Liver (tissue), 9 donors: ENCODE measurements around the gene ASIC2. TPM values are rescaled to one million over a fixed set of nuclear protein-coding genes. Genes with fewer than 3 reads are reported as not detected.

Experiments used
- DNase-seq: peaks from one replicate; pipeline ENCODE4 v3.0.0-alpha.2; 2017; ENCODE audit warnings: low spot score
- H3K27ac ChIP-seq, 2 donors: one replicate each; pipeline ENCODE4 v1.7.0; 2013; ENCODE audit warnings: inconsistent platforms in 2 of 2, low read length in 2 of 2, control low read depth in 1 of 2, low read depth in 1 of 2, mild to moderate bottlenecking in 1 of 2
- H3K27me3 ChIP-seq, 4 donors: one replicate each; pipeline versions ENCODE4 v1.6.1 to v1.7.0; 2013; ENCODE audit warnings: low read length in 3 of 4, inconsistent platforms in 1 of 4, mild to moderate bottlenecking in 1 of 4, moderate library complexity in 1 of 4; ENCODE audit not compliant: control insufficient read depth in 4 of 4, insufficient read depth in 4 of 4
- H3K36me3 ChIP-seq, 4 donors: one replicate each; pipeline versions ENCODE4 v1.6.1 to v1.7.0; 2013; ENCODE audit warnings: low read length in 3 of 4, mild to moderate bottlenecking in 3 of 4, low read depth in 1 of 4, moderate library complexity in 1 of 4; ENCODE audit not compliant: control insufficient read depth in 4 of 4, insufficient read depth in 3 of 4
- H3K4me1 ChIP-seq, 4 donors: one replicate each; pipeline versions ENCODE4 v1.6.1 to v1.7.0; 2013; ENCODE audit warnings: low read length in 3 of 4, mild to moderate bottlenecking in 3 of 4, moderate library complexity in 1 of 4; ENCODE audit not compliant: control insufficient read depth in 4 of 4, insufficient read depth in 4 of 4
- H3K4me3 ChIP-seq, 3 donors: one replicate each; pipeline versions ENCODE4 v1.6.1 to v1.7.0; 2013; ENCODE audit warnings: low read length in 3 of 3, control low read depth in 1 of 3, low read depth in 1 of 3, mild to moderate bottlenecking in 1 of 3
- H3K9ac ChIP-seq, 2 donors: one replicate each; pipeline ENCODE4 v1.7.0; 2013; ENCODE audit warnings: low read length in 2 of 2, mild to moderate bottlenecking in 2 of 2, moderate library complexity in 2 of 2, control low read depth in 1 of 2, low read depth in 1 of 2
- H3K9me3 ChIP-seq, 4 donors: one replicate each; pipeline versions ENCODE4 v1.6.1 to v1.7.0; 2013; ENCODE audit warnings: low read length in 3 of 4; ENCODE audit not compliant: control insufficient read depth in 4 of 4
- EGR1 ChIP-seq, 2 donors: IDR thresholded peaks; 2 replicates each; pipeline ENCODE4 v1.6.1; 2016 to 2018; ENCODE audit warnings: antibody characterized with exemption in 2 of 2, low read depth in 2 of 2
- FOXA1 ChIP-seq: IDR thresholded peaks from 2 replicates; pipeline ENCODE4 v1.6.1; 2016; ENCODE audit warnings: antibody characterized with exemption
- FOXA2 ChIP-seq: IDR thresholded peaks from 2 replicates; pipeline ENCODE4 v1.6.1; 2016; ENCODE audit warnings: antibody characterized with exemption
- GABPA ChIP-seq, 2 donors: IDR thresholded peaks in 1 of 2; conservative IDR thresholded peaks in 1 of 2; 2 replicates each; pipeline ENCODE4 v1.6.1; 2016; ENCODE audit warnings: antibody characterized with exemption in 2 of 2, mild to moderate bottlenecking in 1 of 2, moderate library complexity in 1 of 2
- HNF4A ChIP-seq, 2 donors: conservative IDR thresholded peaks; 2 replicates each; pipeline ENCODE4 v1.6.1; 2016; ENCODE audit warnings: antibody characterized with exemption in 2 of 2, mild to moderate bottlenecking in 2 of 2
- HNF4G ChIP-seq: IDR thresholded peaks from 2 replicates; pipeline ENCODE4 v1.6.1; 2016; ENCODE audit warnings: antibody characterized with exemption
- JUND ChIP-seq, 2 donors: IDR thresholded peaks; 2 replicates each; pipeline ENCODE4 v1.6.1; 2016; ENCODE audit warnings: antibody characterized with exemption in 2 of 2
- NR2F2 ChIP-seq: IDR thresholded peaks from 2 replicates; pipeline ENCODE4 v1.6.1; 2016; ENCODE audit warnings: antibody characterized with exemption
- RAD21 ChIP-seq, 2 donors: IDR thresholded peaks; 2 replicates each; pipeline ENCODE4 v1.6.1; 2016; ENCODE audit warnings: antibody characterized with exemption in 2 of 2, mild to moderate bottlenecking in 2 of 2
- RXRA ChIP-seq, 2 donors: IDR thresholded peaks; 2 replicates each; pipeline ENCODE4 v1.6.1; 2017 to 2018; ENCODE audit warnings: antibody characterized with exemption in 2 of 2, mild to moderate bottlenecking in 1 of 2
- SP1 ChIP-seq: IDR thresholded peaks from 2 replicates; pipeline ENCODE4 v1.6.1; 2018; ENCODE audit warnings: antibody characterized with exemption, mild to moderate bottlenecking
- TAF1 ChIP-seq: conservative IDR thresholded peaks from 2 replicates; pipeline ENCODE4 v1.6.1; 2016; ENCODE audit warnings: antibody characterized with exemption, mild to moderate bottlenecking
- YY1 ChIP-seq: IDR thresholded peaks from 2 replicates; pipeline ENCODE4 v1.6.1; 2016; ENCODE audit warnings: antibody characterized with exemption, mild to moderate bottlenecking
- WGBS: extraction: QIAGEN DNeasy Blood & Tissue Kit; methylation state at CpG from one replicate; pipeline ENCODE4 v1.1.7; 2013; 5-methylcytosine and 5-hydroxymethylcytosine counted together
- polyA plus RNA-seq, 2 donors: library from polyadenylated mRNA; stranded (reverse) in 1 of 2; unstranded in 1 of 2; fragments of 200-250 nt in 1 of 2; fragments of >200 nt in 1 of 2; fragmentation: Nextera tagmentation in 1 of 2; extraction: Ambion mirVana in 1 of 2; gene quantifications; one replicate each; pipeline versions ENCODE4 v1.2.1 to v1.2.3, GENCODE V29; 2013 to 2015
- total RNA-seq, 2 donors: library from RNA; depleted of rRNA; stranded (reverse); fragments of >200 nt; gene quantifications; one replicate each; pipeline ENCODE4 v1.2.3, GENCODE V29; 2014
- TF ChIP-seq, protein P1 (sequence below): IDR thresholded peaks from 2 replicates; pipeline ENCODE4 v1.6.1; 2016; ENCODE audit warnings: antibody characterized with exemption
- TF ChIP-seq, protein P2 (sequence below): IDR thresholded peaks from 2 replicates; pipeline ENCODE4 v1.6.1; 2016; ENCODE audit warnings: antibody characterized with exemption
- TF ChIP-seq, protein P3 (sequence below): IDR thresholded peaks from 2 replicates; pipeline ENCODE4 v1.6.1; 2016; ENCODE audit warnings: antibody characterized with exemption, mild to moderate bottlenecking
- TF ChIP-seq, protein P4 (sequence below): IDR thresholded peaks from 2 replicates; pipeline ENCODE4 v1.6.1; 2016; ENCODE audit warnings: antibody characterized with exemption
- TF ChIP-seq, protein P5 (sequence below): fragments of 150-350 bp; IDR thresholded peaks from 2 replicates; pipeline ENCODE4 v1.5.1; 2017; ENCODE audit warnings: improper control_type of control experiment, low read depth, low read length; ENCODE audit not compliant: missing input control
- donor health status: healthy.
- donor health status: healthy.
- donor health status: healthy.
- donor health status: healthy.
- donor health status: healthy.

Gene ASIC2
- total and polyA plus RNA-seq, 4 donors = under 0.01 TPM; not detected in 3

DNA sequence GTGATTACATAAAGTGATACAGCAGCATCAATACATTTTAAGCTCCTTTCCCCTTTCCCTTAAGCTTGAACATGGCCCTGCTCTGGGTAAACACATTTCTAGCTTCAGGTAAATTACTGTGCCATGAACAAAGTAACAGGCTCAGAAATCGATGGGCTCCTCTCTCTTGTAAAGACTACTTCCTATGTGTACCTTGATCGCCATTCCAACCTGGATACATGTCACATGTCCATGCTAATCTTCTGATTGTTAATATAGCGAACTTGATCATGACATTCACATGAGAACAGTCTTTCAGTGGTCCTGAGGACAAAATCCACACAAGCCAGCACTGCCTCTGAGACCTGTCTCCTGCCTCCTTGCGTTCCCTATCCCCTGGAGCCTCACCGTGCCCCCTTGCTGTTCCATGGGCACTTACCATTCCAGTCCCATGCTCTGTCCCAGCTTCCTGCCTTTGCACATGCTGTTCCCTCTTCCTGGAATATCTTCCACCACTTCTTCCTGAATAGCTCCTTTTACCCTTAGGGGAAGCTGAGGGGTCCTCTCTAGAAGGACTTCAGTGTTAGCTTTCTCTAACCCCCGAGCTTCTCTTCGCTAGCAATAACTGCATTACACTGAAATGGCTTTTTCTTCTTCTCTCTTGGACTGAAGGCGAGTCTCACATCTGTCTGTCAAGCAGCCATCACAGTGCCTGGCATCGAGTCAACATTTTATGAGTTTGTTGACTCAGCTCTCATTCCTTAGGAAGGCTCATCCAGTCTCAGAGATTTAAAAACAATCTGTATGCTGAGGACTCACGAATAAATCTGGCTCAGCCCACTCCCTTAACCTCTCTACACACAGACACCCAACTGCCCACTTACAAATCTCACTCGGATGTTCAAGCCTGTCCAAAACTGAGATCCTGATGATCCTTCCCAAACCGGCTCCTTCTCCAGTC lies 93.3 kb downstream of the ASIC2 start:
- Histone ChIP-seq H3K27ac (no peak overlapping the region), H3K9ac (no peak overlapping the region), H3K4me1 (no peaks in the 10 kb centered on the region), H3K27me3 (peaks cover 0 to 5% (median 2%) of the 10 kb centered on the region in 4 donors), H3K9me3 (no peaks in the 10 kb centered on the region), H3K4me3 (no peak overlapping the region), H3K36me3 (no peaks in the 10 kb centered on the region)
- DNase-seq = no peak
- TF ChIP-seq FOXA2 (no peak), HNF4G (no peak)
- WGBS = 67% methylated on average over 12 of the region's 12 CpGs

DNA sequence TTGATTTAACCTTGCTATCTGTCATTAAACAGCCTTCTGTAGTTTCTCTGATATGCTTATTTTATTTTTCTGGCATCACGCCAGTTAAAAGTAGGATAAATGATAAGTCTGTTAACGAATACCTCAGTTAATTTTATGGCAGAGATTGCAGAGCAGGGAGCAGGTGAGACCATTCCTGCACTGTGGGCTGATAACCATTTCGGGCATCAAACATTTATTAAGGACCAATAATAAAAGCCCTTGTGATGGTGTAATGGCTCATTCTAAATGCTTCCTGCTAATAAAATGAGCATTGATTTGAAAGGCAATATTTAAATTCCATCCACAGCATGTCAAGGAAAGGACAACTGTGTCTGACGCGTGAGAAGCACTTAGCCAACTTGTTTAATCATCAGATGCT lies 94.1 kb downstream of the ASIC2 start:
- DNase-seq = no peak
- no peak for TF ChIP-seq RXRA (IDR thresholded peaks at IDR 0.05)
- no peak for TF ChIP-seq EGR1 (IDR thresholded peaks at IDR 0.05; ENCODE audit: low read depth in 2 of 2)
- H3K36me3 ChIP-seq = no peaks in the 10 kb centered on the region
- H3K4me1 ChIP-seq = no peaks in the 10 kb centered on the region
- H3K27ac ChIP-seq = no peak overlapping the region
- no peak overlapping the region for H3K4me3 ChIP-seq
- H3K9me3 ChIP-seq = no peaks in the 10 kb centered on the region
- 60% methylated on average over 5 of the region's 5 CpGs for WGBS
- H3K27me3 ChIP-seq = peaks cover 0 to 5% (median 0%) of the 10 kb centered on the region in 4 donors
- no peak overlapping the region for H3K9ac ChIP-seq

DNA sequence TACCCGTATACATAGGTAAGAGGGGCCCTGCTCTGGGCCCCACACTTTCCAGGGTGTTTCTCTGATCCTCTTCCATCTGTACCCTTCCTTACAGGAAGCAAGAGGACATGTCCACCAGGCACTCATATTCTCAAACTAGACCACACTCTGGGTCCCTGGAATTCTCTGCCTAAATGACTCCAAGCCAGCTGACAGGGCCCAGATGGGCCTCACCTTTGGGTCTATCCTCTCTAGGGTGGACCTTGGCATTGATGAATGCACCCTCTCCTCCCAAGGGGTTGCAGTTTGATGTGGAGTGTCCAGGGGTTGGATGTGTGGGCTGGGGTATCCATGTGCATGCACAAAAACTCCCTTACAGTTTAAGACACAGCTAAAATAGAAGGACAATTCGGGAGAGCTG lies 95.8 kb downstream of the ASIC2 start:
- no peaks in the 10 kb centered on the region for H3K4me1 ChIP-seq
- H3K27me3 ChIP-seq = peaks cover 0 to 6% (median under 1%) of the 10 kb centered on the region in 4 donors
- 88% methylated on average over 2 of the region's 2 CpGs for WGBS
- H3K27ac ChIP-seq = no peak overlapping the region
- H3K9me3 ChIP-seq = no peaks in the 10 kb centered on the region
- TF ChIP-seq RXRA (IDR thresholded peaks at IDR 0.05) (no peak), EGR1 (IDR thresholded peaks at IDR 0.05; ENCODE audit: low read depth in 2 of 2) (no peak), JUND (IDR thresholded peaks at IDR 0.05) (no peak), YY1 (no peak), FOXA1 (no peak), SP1 (no peak), HNF4A (conservative IDR thresholded peaks at IDR 0.05) (no peak), RAD21 (IDR thresholded peaks at IDR 0.05) (no peak), HNF4G (no peak), FOXA2 (no peak), TAF1 (no peak), GABPA (IDR thresholded peaks at IDR 0.05 in 1 of 2, conservative IDR thresholded peaks at IDR 0.05 in 1 of 2) (no peak), NR2F2 (no peak)
- TF ChIP-seq, protein P1, sequence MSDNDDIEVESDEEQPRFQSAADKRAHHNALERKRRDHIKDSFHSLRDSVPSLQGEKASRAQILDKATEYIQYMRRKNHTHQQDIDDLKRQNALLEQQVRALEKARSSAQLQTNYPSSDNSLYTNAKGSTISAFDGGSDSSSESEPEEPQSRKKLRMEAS = no peak
- TF ChIP-seq, protein P2, sequence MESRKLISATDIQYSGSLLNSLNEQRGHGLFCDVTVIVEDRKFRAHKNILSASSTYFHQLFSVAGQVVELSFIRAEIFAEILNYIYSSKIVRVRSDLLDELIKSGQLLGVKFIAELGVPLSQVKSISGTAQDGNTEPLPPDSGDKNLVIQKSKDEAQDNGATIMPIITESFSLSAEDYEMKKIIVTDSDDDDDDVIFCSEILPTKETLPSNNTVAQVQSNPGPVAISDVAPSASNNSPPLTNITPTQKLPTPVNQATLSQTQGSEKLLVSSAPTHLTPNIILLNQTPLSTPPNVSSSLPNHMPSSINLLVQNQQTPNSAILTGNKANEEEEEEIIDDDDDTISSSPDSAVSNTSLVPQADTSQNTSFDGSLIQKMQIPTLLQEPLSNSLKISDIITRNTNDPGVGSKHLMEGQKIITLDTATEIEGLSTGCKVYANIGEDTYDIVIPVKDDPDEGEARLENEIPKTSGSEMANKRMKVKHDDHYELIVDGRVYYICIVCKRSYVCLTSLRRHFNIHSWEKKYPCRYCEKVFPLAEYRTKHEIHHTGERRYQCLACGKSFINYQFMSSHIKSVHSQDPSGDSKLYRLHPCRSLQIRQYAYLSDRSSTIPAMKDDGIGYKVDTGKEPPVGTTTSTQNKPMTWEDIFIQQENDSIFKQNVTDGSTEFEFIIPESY = no peak
- TF ChIP-seq, protein P3, sequence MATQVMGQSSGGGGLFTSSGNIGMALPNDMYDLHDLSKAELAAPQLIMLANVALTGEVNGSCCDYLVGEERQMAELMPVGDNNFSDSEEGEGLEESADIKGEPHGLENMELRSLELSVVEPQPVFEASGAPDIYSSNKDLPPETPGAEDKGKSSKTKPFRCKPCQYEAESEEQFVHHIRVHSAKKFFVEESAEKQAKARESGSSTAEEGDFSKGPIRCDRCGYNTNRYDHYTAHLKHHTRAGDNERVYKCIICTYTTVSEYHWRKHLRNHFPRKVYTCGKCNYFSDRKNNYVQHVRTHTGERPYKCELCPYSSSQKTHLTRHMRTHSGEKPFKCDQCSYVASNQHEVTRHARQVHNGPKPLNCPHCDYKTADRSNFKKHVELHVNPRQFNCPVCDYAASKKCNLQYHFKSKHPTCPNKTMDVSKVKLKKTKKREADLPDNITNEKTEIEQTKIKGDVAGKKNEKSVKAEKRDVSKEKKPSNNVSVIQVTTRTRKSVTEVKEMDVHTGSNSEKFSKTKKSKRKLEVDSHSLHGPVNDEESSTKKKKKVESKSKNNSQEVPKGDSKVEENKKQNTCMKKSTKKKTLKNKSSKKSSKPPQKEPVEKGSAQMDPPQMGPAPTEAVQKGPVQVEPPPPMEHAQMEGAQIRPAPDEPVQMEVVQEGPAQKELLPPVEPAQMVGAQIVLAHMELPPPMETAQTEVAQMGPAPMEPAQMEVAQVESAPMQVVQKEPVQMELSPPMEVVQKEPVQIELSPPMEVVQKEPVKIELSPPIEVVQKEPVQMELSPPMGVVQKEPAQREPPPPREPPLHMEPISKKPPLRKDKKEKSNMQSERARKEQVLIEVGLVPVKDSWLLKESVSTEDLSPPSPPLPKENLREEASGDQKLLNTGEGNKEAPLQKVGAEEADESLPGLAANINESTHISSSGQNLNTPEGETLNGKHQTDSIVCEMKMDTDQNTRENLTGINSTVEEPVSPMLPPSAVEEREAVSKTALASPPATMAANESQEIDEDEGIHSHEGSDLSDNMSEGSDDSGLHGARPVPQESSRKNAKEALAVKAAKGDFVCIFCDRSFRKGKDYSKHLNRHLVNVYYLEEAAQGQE = no peak
- TF ChIP-seq, protein P4, sequence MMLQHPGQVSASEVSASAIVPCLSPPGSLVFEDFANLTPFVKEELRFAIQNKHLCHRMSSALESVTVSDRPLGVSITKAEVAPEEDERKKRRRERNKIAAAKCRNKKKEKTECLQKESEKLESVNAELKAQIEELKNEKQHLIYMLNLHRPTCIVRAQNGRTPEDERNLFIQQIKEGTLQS = no peak
- TF ChIP-seq, protein P5, sequence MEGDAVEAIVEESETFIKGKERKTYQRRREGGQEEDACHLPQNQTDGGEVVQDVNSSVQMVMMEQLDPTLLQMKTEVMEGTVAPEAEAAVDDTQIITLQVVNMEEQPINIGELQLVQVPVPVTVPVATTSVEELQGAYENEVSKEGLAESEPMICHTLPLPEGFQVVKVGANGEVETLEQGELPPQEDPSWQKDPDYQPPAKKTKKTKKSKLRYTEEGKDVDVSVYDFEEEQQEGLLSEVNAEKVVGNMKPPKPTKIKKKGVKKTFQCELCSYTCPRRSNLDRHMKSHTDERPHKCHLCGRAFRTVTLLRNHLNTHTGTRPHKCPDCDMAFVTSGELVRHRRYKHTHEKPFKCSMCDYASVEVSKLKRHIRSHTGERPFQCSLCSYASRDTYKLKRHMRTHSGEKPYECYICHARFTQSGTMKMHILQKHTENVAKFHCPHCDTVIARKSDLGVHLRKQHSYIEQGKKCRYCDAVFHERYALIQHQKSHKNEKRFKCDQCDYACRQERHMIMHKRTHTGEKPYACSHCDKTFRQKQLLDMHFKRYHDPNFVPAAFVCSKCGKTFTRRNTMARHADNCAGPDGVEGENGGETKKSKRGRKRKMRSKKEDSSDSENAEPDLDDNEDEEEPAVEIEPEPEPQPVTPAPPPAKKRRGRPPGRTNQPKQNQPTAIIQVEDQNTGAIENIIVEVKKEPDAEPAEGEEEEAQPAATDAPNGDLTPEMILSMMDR = no peak
- DNase-seq = no peak
- H3K4me3 ChIP-seq = no peak overlapping the region
- H3K36me3 ChIP-seq = no peaks in the 10 kb centered on the region
- H3K9ac ChIP-seq = no peak overlapping the region
